Activated CD4-positive, alpha-beta T cell treated with anti-CD3 and anti-CD28 coated beads, Interleukin-2, amount 10 ng/mL, durations not matched to agents 24 days and 14 days (primary cell): ENCODE data around the gene CDH4. TPM values are rescaled to one million over a fixed set of nuclear protein-coding genes. Genes with fewer than 3 reads are reported as not detected.
A peak's percentile ranks its signal among the peaks of the same experiment; 100 is the strongest.

ENCODE experiments used
- DNase-seq: peaks from one replicate; pipeline ENCODE4 v3.0.0; 2022
- H3K27ac Mint-ChIP-seq: one replicate; pipeline ENCODE4 v1.8.0; 2022; ENCODE audit warnings: mild to moderate bottlenecking, mixed read lengths
- H3K27me3 Mint-ChIP-seq: one replicate; pipeline ENCODE4 v1.8.0; 2022; ENCODE audit warnings: mixed read lengths
- H3K36me3 Mint-ChIP-seq: one replicate; pipeline ENCODE4 v1.8.0; 2022; ENCODE audit warnings: low read depth, mild to moderate bottlenecking, mixed read lengths
- H3K4me1 Mint-ChIP-seq: one replicate; pipeline ENCODE4 v1.8.0; 2021; ENCODE audit warnings: mixed read lengths
- H3K4me3 Mint-ChIP-seq: one replicate; pipeline ENCODE4 v1.8.0; 2022; ENCODE audit warnings: mild to moderate bottlenecking, moderate library complexity, mixed read lengths
- H3K9me3 Mint-ChIP-seq: one replicate; pipeline ENCODE4 v1.8.0; 2021; ENCODE audit warnings: mixed read lengths
- intact Hi-C: fragments of 100-400 bp; cut with micrococcal nuclease; formaldehyde crosslinking; loops from one replicate; pipeline ENCODE4 v1.15.1; 2023
- total RNA-seq: library from RNA; stranded (reverse); gene quantifications from 2 replicates; pipeline ENCODE4 v1.2.3, GENCODE V29; 2022

The CDH4 gene
- total RNA-seq, 1 donor from 2014 or later = not detected

DNA sequence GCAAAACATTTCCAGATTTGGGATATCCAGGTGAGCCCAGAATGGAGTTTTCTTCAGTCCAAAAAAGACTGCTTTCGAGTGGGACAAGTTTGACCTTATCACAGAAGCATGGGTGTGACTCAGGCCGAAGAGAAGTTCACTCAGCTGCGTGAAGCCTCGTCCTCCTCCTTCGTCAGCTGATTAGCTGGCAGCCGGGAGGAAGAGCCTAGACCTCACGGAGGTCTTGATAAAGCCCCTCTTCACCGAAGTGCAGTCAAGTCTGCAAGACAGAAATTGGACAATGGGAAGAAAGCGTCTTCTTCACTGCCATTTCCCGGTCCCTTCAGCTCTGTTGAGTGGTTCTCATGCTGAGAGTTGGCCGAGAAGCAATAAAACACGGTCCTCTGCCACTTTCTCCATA lies 449.7 kb downstream of the CDH4 start:
- Mint-ChIP-seq H3K27me3 (no peaks in the 10 kb centered on the region), H3K4me1 (no peaks in the 10 kb centered on the region), H3K36me3 (no peaks in the 10 kb centered on the region), H3K27ac (no peak overlapping the region), H3K9me3 (no peaks in the 10 kb centered on the region), H3K4me3 (no peak overlapping the region)
- DNase-seq = no peak
- intact Hi-C loops = no loop called here

- DNase-seq = no peak
- intact Hi-C loops = no loop called here
- Mint-ChIP-seq H3K4me3 (no peak overlapping the region), H3K9me3 (no peaks in the 10 kb centered on the region), H3K36me3 (no peaks in the 10 kb centered on the region), H3K4me1 (no peaks in the 10 kb centered on the region), H3K27me3 (no peaks in the 10 kb centered on the region), H3K27ac (no peak overlapping the region)
Observed at GRCh38 chr20:61702246-61702645, 450.2 kb downstream of the CDH4 start.

DNA sequence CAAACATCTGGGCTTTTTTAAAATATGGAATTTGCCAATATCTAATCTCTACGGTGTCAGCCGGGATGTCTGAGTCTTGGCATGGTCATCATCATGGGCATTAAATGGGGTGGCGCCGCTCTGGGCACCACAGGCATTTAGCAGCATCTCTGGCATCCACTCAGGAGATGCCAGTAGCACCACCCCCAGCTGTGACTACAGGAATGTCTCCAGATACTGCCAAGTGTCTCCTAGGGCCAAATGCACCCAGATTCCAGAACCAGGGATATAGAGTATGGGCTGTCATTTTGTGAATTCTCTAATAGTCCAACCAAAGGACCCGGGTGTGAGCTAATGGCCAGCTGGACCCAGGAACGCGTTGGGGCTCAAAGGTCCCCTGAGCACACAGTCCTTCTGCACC lies 452.6 kb downstream of the CDH4 start:
- Mint-ChIP-seq H3K36me3 (no peaks in the 10 kb centered on the region), H3K4me3 (no peak overlapping the region), H3K9me3 (no peaks in the 10 kb centered on the region), H3K4me1 (no peaks in the 10 kb centered on the region), H3K27me3 (no peaks in the 10 kb centered on the region), H3K27ac (no peak overlapping the region)
- DNase-seq = no peak
- intact Hi-C loops = no loop called here

DNA sequence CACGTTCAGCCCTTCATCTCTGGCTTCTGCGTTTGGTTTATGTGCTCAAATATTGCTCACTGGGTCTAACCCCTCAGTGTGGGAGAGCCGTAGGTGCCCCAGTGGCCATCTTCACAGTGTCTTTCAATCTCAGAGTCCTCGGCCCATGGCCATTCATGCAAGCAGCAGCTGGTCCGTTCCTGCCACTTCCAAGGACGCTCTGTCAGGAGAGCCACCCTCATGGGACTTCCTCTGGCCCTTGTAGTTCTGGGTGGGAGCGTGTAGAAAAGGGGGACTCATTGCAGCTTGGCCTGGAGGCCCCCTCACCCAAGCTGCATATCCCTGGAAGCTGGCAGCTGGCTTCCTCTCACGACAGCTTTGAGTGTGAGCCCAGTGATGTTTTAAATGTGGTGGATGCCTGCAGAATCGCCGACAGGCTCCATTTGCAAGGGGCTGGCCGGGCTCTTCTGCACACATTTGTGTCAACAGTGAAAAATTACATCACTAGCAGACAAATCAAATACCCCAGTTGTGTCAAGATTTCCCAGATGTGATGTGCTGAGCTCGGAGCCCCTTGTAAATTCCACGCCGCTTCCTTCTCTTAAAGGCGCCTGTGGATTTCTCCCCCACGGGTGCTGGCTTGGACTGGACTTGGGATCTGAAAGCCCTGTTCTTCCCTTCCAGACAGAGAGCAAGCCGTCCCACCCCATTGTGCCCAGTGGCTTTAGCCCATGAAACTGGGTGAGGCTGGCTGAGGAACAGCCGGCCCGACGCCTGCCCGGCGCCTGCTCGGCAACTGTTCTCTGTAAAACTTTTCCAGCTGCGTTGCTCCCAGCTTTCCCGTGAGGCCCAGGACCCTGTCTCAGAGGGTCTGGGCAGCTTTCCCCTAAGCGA lies 453.6 kb downstream of the CDH4 start:
- Mint-ChIP-seq H3K4me1 (no peaks in the 10 kb centered on the region), H3K4me3 (no peak overlapping the region), H3K27ac (no peak overlapping the region), H3K9me3 (no peaks in the 10 kb centered on the region), H3K27me3 (no peaks in the 10 kb centered on the region), H3K36me3 (no peaks in the 10 kb centered on the region)
- no peak for DNase-seq
- intact Hi-C loops = no loop called here

- Mint-ChIP-seq H3K27me3 (no peaks in the 10 kb centered on the region), H3K4me1 (no peaks in the 10 kb centered on the region), H3K27ac (no peak overlapping the region), H3K36me3 (no peaks in the 10 kb centered on the region), H3K9me3 (no peaks in the 10 kb centered on the region), H3K4me3 (no peak overlapping the region)
- no peak for DNase-seq
- intact Hi-C loops = no loop called here
Observed at GRCh38 chr20:61706259-61706961, 454.3 kb downstream of the CDH4 start.

GRCh38 chr20:61708891-61709290 lies 456.8 kb downstream of the CDH4 start:
- Mint-ChIP-seq H3K27me3 (no peaks in the 10 kb centered on the region), H3K36me3 (no peaks in the 10 kb centered on the region), H3K4me3 (no peak overlapping the region), H3K9me3 (no peaks in the 10 kb centered on the region), H3K27ac (no peak overlapping the region), H3K4me1 (no peaks in the 10 kb centered on the region)
- DNase-seq = no peak
- intact Hi-C loops = no loop called here

DNA sequence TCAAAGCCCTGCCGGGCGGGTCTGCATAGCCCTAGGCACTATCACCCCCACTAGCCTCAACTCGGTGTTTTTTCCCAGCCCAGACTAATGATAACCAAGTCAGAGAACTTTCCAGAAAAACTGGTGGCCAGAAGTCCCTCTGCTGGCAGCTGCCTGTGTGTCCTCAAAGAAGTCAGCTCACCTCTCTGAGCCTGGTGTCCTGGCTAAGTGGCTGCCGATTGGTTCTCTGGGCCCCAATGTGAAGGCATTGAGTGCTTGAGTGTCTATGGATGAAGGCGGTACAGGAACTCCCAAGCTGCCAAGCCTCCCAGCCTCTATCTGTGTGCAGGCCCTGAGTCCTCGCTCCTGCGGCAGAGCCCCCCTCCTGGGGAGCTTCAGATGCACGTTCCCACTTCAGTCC lies 458.0 kb downstream of the CDH4 start:
- no peaks in the 10 kb centered on the region for H3K4me1 Mint-ChIP-seq
- H3K4me3 Mint-ChIP-seq = no peak overlapping the region
- H3K9me3 Mint-ChIP-seq = no peaks in the 10 kb centered on the region
- no peaks in the 10 kb centered on the region for H3K36me3 Mint-ChIP-seq
- H3K27ac Mint-ChIP-seq = no peak overlapping the region
- no peaks in the 10 kb centered on the region for H3K27me3 Mint-ChIP-seq
- intact Hi-C loops = no loop called here
- no peak for DNase-seq

DNA sequence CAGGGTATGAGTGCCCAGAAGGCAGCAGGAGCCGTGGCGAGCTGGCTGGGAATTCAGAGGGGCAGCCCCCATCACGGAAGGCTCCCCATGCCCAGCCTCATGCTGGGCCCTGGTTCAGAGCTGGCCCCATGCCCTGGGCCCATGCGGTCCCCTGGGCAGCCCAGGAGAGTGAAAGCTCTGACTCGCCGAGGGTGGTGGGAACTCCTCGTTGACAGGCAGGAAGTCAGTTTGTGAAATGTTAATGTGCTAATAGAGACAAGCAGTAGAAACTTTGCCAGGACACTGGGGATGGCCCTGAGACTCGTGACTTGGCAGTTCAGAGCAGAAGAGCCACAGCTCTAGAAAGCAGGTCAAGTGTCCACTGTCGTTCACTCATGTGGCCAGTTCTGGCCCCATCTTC lies 460.6 kb downstream of the CDH4 start:
- H3K4me1 Mint-ChIP-seq = no peaks in the 10 kb centered on the region
- H3K27ac Mint-ChIP-seq = no peak overlapping the region
- intact Hi-C loops = no loop called here
- no peak for DNase-seq
- H3K27me3 Mint-ChIP-seq = no peaks in the 10 kb centered on the region
- H3K9me3 Mint-ChIP-seq = no peaks in the 10 kb centered on the region
- no peak overlapping the region for H3K4me3 Mint-ChIP-seq
- no peaks in the 10 kb centered on the region for H3K36me3 Mint-ChIP-seq

DNA sequence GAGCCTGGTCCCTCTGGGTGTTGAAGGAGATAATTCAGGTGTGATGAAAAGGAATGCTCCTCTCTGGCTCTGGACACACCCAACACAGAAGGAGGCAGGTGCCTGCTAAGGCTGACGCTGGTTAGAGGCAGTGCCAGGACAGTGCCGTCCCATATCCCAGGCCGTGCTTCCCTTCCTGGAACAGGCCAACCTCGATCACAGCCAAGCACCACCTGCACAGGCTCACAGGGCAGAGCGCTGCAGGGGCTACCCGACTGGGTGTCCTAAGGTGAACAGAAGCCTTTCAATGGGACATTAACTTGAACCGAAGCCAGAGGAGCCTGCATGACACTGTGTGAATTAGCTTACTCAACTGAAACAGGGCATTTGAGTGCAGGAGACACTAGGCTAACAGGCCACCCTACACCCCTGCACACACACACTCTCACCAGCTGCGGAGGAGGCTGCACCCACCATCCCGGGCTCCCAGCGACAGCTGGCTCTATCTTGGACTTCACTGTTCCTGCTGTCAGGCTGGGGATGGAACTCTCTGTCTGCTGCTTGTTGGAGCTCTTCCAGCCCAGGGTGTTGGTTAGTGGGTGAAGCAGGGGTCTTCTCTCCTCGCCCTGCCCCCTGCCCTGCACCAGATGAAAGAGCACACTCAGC lies 466.4 kb downstream of the CDH4 start:
- H3K9me3 Mint-ChIP-seq = no peaks in the 10 kb centered on the region
- intact Hi-C loops = no loop called here
- peak overlapping the region; percentile 82 for H3K4me3 Mint-ChIP-seq
- H3K4me1 Mint-ChIP-seq = peaks cover 10% of the 10 kb centered on the region
- no peaks in the 10 kb centered on the region for H3K27me3 Mint-ChIP-seq
- H3K27ac Mint-ChIP-seq = peak overlapping the region; percentile 42
- DNase-seq = no peak
- no peaks in the 10 kb centered on the region for H3K36me3 Mint-ChIP-seq

DNA sequence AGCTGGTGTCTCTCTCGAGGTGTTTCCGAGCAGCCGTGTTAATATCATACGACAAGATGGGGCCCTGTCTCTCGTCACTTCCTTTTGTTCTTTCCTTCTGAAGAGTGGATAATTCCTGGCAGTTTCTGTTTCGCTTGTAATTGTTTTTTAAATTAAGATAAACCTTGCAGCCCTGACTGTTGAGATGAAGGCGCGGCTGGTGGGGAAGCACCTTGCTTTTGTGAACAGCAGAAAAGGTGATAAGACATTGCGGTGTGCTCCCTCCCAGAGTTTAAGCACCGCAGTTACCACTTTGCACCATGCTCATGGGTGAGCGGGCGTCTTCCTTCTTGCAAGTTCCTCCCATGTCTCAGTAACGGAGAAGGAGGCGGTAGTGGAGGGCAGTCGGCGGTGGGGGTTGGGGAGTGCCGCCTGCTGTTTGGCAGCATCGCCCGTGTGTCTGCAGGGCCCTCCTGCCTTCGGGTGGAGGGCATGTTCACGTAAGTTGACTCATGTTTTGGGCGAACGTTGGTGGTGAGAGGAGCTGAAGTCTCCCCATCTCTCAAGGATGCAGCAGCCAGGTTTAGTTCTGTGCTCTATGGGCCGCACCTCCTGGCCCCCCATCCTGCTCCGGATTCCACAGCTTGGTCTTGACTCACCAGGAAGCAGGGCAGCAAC lies 467.8 kb downstream of the CDH4 start:
- intact Hi-C loops = no loop called here
- peak overlapping the region; percentile 83 for H3K27ac Mint-ChIP-seq

DNA sequence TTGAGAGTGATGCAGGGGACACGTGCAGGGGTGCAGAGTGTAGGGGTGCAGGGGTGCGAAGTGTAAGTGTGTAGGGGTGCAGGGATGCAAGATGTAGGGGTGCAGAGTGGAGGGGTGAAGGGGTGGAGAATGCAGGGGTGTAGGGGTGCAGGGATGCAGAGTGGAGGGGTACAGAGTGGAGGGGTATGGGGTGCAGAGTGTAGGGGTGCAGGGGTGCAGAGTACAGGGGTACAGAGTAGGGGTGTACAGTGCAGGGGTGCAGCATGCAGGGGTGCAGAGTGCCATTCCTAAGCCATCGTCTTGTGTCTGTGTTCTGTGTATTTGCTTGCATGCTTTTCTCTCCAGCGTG lies 468.3 kb downstream of the CDH4 start:
- intact Hi-C loops = no loop called here
- H3K36me3 Mint-ChIP-seq = no peaks in the 10 kb centered on the region
- no peak for DNase-seq
- H3K4me3 Mint-ChIP-seq = peak overlapping the region; percentile 82
- H3K4me1 Mint-ChIP-seq = peaks cover 10% of the 10 kb centered on the region
- H3K9me3 Mint-ChIP-seq = no peaks in the 10 kb centered on the region
- no peak overlapping the region for H3K27ac Mint-ChIP-seq
- H3K27me3 Mint-ChIP-seq = no peaks in the 10 kb centered on the region

More for the DNA sequence above, 467.8 kb downstream of the CDH4 start:
- no peaks in the 10 kb centered on the region for H3K9me3 Mint-ChIP-seq
- H3K4me1 Mint-ChIP-seq = peaks cover 10% of the 10 kb centered on the region
- H3K27me3 Mint-ChIP-seq = no peaks in the 10 kb centered on the region
- no peaks in the 10 kb centered on the region for H3K36me3 Mint-ChIP-seq
- peak overlapping the region; percentile 82 for H3K4me3 Mint-ChIP-seq
- peak; percentile 86 for DNase-seq

GRCh38 chr20:61722146-61722678 lies 470.2 kb downstream of the CDH4 start:
- Mint-ChIP-seq H3K4me3 (no peak overlapping the region), H3K36me3 (no peaks in the 10 kb centered on the region), H3K4me1 (peaks cover 10% of the 10 kb centered on the region), H3K27me3 (no peaks in the 10 kb centered on the region), H3K27ac (no peak overlapping the region), H3K9me3 (no peaks in the 10 kb centered on the region)
- intact Hi-C loops = no loop called here
- DNase-seq = no peak

DNA sequence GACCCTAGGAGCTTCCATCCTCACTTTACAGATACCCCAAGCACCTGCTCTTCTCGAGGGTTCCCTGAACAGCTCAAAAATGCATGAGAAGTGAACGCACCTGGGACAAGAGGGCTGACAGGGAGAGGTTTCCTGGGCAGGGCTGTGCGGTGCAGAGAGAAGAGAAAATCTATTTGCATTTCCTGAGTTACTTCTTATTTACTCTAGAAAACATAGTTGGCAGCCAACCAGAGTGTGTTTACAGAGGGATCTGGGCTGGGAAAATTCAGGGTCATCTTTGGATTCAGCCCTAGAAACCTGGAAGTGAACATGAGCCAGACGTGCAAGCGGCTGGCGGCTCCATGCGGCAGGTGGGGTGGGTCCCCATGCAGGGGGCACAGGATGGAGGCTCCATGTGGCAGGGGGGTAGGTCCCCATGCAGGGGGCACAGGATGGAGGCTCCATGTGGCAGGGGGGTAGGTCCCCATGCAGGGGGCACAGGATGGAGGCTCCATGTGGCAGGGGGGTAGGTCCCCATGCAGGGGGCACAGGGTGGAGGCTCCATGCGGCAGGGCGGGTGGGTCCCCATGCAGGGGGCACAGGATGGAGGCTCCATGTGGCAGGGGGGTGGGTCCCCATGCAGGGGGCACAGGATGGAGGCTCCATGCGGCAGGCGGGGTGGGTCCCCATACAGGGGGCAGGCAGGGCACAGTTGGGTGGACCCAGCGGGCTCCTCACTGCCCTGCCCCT lies 471.6 kb downstream of the CDH4 start:
- Mint-ChIP-seq H3K9me3 (no peaks in the 10 kb centered on the region), H3K27ac (no peak overlapping the region), H3K27me3 (no peaks in the 10 kb centered on the region)

More for the DNA sequence above, 471.6 kb downstream of the CDH4 start:
- Mint-ChIP-seq H3K36me3 (no peaks in the 10 kb centered on the region), H3K4me3 (no peak overlapping the region), H3K4me1 (peaks cover 9% of the 10 kb centered on the region)
- intact Hi-C loops = no loop called here
- DNase-seq = no peak
